NCI-H146 treated with DMSO at 0.1 percent for 48 hours (cell line): Measurements from ENCODE around the gene C1QL2.

Experiments used
- DNase-seq: peaks from one replicate; lab custom pipeline; 2025; ENCODE audit not compliant: unreplicated experiment; lab: John Stamatoyannopoulos, UW

C1QL2 gene

DNA sequence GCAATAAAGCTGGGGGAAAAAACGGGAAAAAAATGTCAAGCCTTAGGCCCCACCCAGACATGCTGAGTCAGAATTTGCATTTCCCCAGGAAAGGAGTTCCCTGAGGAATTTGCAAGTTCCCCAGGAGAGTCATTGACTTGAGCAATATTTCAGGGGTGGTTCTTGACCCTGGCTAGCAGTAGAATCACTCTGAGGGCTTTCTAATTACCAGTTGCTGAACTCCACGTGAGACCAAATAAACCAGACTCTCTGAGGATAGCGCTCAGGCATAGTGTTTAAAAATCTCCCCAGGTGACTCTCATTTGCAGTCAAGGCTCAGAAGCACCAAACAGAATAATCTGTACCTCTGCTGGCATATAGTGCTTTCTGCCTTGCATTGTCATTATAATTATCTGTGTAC, 48.7 kb downstream of the C1QL2 start:
- DNase-seq = no peak

- DNase-seq = no peak
Measured at GRCh38 chr2:119108186-119108585, 50.4 kb downstream of the C1QL2 start.

- DNase-seq = no peak
Measured at GRCh38 chr2:119106301-119106897, 52.2 kb downstream of the C1QL2 start.
